ENCODE data around the gene PYROXD2. TPM values are rescaled to one million over a fixed set of nuclear protein-coding genes. Genes with fewer than 3 reads are reported as not detected.

PYROXD2 gene
- total RNA-seq, 1 donor from 2014 or later = 13.0 TPM

DNA sequence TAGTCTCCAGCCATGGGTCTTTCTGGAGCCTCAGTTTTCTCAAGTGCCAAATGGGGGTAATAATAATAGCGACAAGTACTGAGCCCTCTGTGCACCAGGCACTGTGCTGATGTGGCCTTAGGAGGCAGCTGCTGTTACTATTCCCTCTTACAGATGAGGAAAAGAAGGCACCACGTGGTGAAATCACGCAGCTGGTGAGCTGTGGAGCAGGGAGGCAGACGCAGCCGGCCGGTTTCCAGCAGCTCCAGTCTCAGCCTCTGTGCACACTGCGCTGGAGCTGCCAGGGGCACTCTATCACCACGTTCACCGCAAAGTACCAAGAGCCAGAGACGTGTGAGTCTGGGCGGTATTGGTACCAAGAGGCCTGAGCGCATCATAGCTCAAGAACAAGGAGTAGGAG lies 9.6 kb downstream of the PYROXD2 start:
- Histone ChIP-seq H3K4me3 (no peak overlapping the region), H3K27ac (no peak overlapping the region), H3K4me1 (no peaks in the 10 kb centered on the region), H3K27me3 (no peaks in the 10 kb centered on the region), H3K36me3 (no peaks in the 10 kb centered on the region), H3K9me3 (no peaks in the 10 kb centered on the region)
- no peak for DNase-seq
- ATAC-seq = peak; percentile 17
- intact Hi-C loops (cut with DNase I) = no loop called here
- no peak for TF ChIP-seq CTCF (IDR thresholded peaks at IDR 0.05)

- no peaks in the 10 kb centered on the region for H3K4me1 ChIP-seq
- DNase-seq = no peak
- no peak for TF ChIP-seq CTCF (IDR thresholded peaks at IDR 0.05)
- no peaks in the 10 kb centered on the region for H3K36me3 ChIP-seq
- no peaks in the 10 kb centered on the region for H3K27me3 ChIP-seq
- no peak overlapping the region for H3K27ac ChIP-seq
- H3K9me3 ChIP-seq = no peaks in the 10 kb centered on the region
- no peak for ATAC-seq
- intact Hi-C loops (cut with DNase I) = no loop called here
- H3K4me3 ChIP-seq = no peak overlapping the region
Observed at GRCh38 chr10:98404571-98405359, 10.2 kb downstream of the PYROXD2 start.

GRCh38 chr10:98403812-98404504 lies 11.0 kb downstream of the PYROXD2 start:
- TF ChIP-seq CTCF (IDR thresholded peaks at IDR 0.05) = no peak
- Histone ChIP-seq H3K4me1 (no peaks in the 10 kb centered on the region), H3K4me3 (no peak overlapping the region), H3K27me3 (no peaks in the 10 kb centered on the region), H3K27ac (no peak overlapping the region), H3K9me3 (no peaks in the 10 kb centered on the region), H3K36me3 (no peaks in the 10 kb centered on the region)
- intact Hi-C loops (cut with DNase I) = no loop called here
- ATAC-seq (no peak), DNase-seq (no peak)

DNA sequence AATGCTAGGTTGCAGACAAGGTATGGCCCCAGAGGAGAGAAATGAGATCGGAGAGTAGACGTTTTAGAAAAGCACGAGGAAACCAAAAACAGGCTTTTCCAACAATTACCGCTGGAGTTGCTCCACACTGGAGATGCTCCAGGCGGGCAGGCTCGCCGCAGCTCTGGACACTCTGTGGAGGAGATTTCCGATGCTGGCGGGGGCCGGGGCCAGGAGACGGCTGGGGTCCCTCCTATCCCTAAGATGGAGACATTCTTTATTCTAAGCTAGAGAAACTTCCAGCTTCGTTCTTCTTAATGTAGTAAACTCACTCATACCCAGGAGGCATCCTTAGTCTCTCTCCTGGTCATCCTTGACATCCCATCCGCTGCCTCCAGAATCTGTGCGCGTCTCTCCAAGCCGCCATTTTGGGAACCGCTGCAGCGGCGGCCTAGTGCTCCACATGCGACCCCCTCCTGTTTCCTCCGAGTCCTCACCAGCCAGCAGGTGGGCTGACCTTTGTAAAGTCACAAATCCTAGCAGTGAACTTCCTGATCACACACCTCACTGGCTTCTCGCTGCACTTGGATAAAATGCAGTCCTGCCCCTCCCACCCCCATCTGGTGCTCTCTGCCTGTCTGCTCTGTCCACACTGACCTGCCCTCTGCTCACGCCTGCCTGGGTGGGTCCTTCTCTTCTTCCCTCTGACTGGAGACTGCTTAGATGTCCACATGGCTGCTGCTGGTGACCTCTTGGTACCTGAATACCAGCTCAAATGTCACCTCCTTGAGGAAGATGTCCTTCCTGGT lies 11.9 kb downstream of the PYROXD2 start:
- intact Hi-C loops (cut with DNase I) = no loop called here
- H3K9me3 ChIP-seq = no peaks in the 10 kb centered on the region
- no peak overlapping the region for H3K27ac ChIP-seq
- no peak overlapping the region for H3K4me3 ChIP-seq
- DNase-seq (no peak), ATAC-seq (no peak)
- TF ChIP-seq CTCF (IDR thresholded peaks at IDR 0.05) = no peak
- no peaks in the 10 kb centered on the region for H3K4me1 ChIP-seq
- H3K27me3 ChIP-seq = no peaks in the 10 kb centered on the region
- H3K36me3 ChIP-seq = no peaks in the 10 kb centered on the region

GRCh38 chr10:98402478-98402877 lies 12.5 kb downstream of the PYROXD2 start:
- Histone ChIP-seq H3K4me3 (no peak overlapping the region), H3K36me3 (no peaks in the 10 kb centered on the region), H3K9me3 (no peaks in the 10 kb centered on the region), H3K27ac (no peak overlapping the region), H3K27me3 (no peaks in the 10 kb centered on the region), H3K4me1 (no peaks in the 10 kb centered on the region)
- no peak for TF ChIP-seq CTCF (IDR thresholded peaks at IDR 0.05)
- intact Hi-C loops (cut with DNase I) = no loop called here
- DNase-seq (no peak), ATAC-seq (no peak)
